Transverse colon (tissue), 4 donors: ENCODE measurements around the gene NUP205. TPM values are rescaled to one million over a fixed set of nuclear protein-coding genes. Genes with fewer than 3 reads are reported as not detected.

Experiments used
- DNase-seq: peaks from one replicate; pipeline ENCODE4 v3.0.0-alpha.2; 2019
- H3K27ac ChIP-seq, 4 donors: fragments of 200-600 bp; sonication (generic); 2 replicates each; pipeline ENCODE4 v1.5.1; 2016 to 2018; ENCODE audit warnings: inconsistent platforms in 4 of 4
- H3K27me3 ChIP-seq: fragments of 200-600 bp; sonication (generic); 2 replicates; pipeline ENCODE4 v1.5.1; 2017; ENCODE audit warnings: inconsistent platforms
- H3K36me3 ChIP-seq, 4 donors: fragments of 200-600 bp; sonication (generic); 2 replicates each; pipeline ENCODE4 v1.5.1; 2017 to 2019; ENCODE audit warnings: inconsistent platforms in 4 of 4
- H3K4me1 ChIP-seq, 4 donors: fragments of 200-600 bp; sonication (generic); 2 replicates each; pipeline ENCODE4 v1.5.1; 2017 to 2020; ENCODE audit warnings: inconsistent platforms in 4 of 4
- H3K4me3 ChIP-seq, 4 donors: fragments of 200-600 bp; sonication (generic); 1 replicate in 1 of 4; 2 replicates in 3 of 4; pipeline versions ENCODE4 v1.5.1 to v1.6.1; 2017 to 2019; ENCODE audit warnings: inconsistent platforms in 4 of 4
- H3K9me3 ChIP-seq, 2 donors: fragments of 200-600 bp; sonication (generic); 2 replicates each; pipeline ENCODE4 v1.5.1; 2017 to 2019; ENCODE audit warnings: inconsistent platforms in 2 of 2
- CTCF ChIP-seq, 5 experiments: fragments of 200-600 bp in 3 of 5; fragments of 450-650 bp in 2 of 5; sonication (generic) in 3 of 5; IDR thresholded peaks; 1 replicate in 2 of 5; 2 replicates in 3 of 5; pipeline ENCODE4 v1.5.1; 2016 to 2017; ENCODE audit warnings: antibody characterized with exemption in 5 of 5, inconsistent platforms in 3 of 5, mild to moderate bottlenecking in 2 of 5, moderate library complexity in 1 of 5
- EP300 ChIP-seq: sonication (generic); formaldehyde crosslinking; IDR thresholded peaks from one replicate; pipeline ENCODE4 v1.6.1; 2017; ENCODE audit warnings: antibody characterized with exemption, low read depth
- POLR2A ChIP-seq: fragments of 450-650 bp; IDR thresholded peaks from one replicate; pipeline ENCODE4 v1.6.1; 2016; ENCODE audit warnings: antibody characterized with exemption, mild to moderate bottlenecking, moderate library complexity
- POLR2AphosphoS5 ChIP-seq, 3 donors: sonication (generic); formaldehyde crosslinking; IDR thresholded peaks; one replicate each; pipeline ENCODE4 v1.6.1; 2016; ENCODE audit warnings: antibody characterized with exemption in 3 of 3
- WGBS, 2 donors: methylation state at CpG; one replicate each; pipeline ENCODE4 v1.1.5; 2018; ENCODE audit warnings: low coverage in 1 of 2; 5-methylcytosine and 5-hydroxymethylcytosine counted together
- in situ Hi-C, 4 donors: fragments of 200-750 bp; cut with MboI; loops; one replicate each; pipeline versions ENCODE4 v1.15.0 to v1.15.1; 2017; ENCODE audit warnings: low sequenced_read_pairs in 3 of 4, low pct_ligation_motif_present in 1 of 4, low pct_unique_long_range_greater_than_20kb in 1 of 4
- intact Hi-C: fragments of 100-400 bp; cut with DNase I; formaldehyde crosslinking; loops from one replicate; pipeline ENCODE4 v1.15.1; 2023; ENCODE audit warnings: low total_unique reads
- total RNA-seq, 4 donors: library from RNA; depleted of rRNA; stranded (reverse); fragments of >200 nt; gene quantifications; one replicate each; pipeline ENCODE4 v1.1.0, GENCODE V29; 2016

NUP205 gene
- total RNA-seq, 4 donors from 2014 or later: 23.2 to 84.5 (median 25.2) TPM

- H3K4me1 ChIP-seq: no peaks in the 10 kb centered on the region
- no peaks in the 10 kb centered on the region for H3K9me3 ChIP-seq
- TF ChIP-seq EP300 (no peak), POLR2A (no peak), CTCF (IDR thresholded peaks at IDR 0.05) (no peak), POLR2AphosphoS5 (IDR thresholded peaks at IDR 0.05) (no peak)
- H3K27me3 ChIP-seq: no peaks in the 10 kb centered on the region
- WGBS, 2 donors: 91 to 100% methylated on average over 3 of the region's 3 CpGs
- H3K27ac ChIP-seq: no peak overlapping the region
- H3K4me3 ChIP-seq: no peak overlapping the region
- intact Hi-C loops: no loop called here
- peaks cover 0 to 75% (median 32%) of the 10 kb centered on the region in 4 donors for H3K36me3 ChIP-seq
- DNase-seq: no peak
- in situ Hi-C loops: no loop called here
Measured at GRCh38 chr7:135584362-135585353, 26.9 kb downstream of the NUP205 start.

GRCh38 chr7:135597181-135597925, 39.6 kb downstream of the NUP205 start:
- TF ChIP-seq POLR2A (no peak), EP300 (no peak), POLR2AphosphoS5 (IDR thresholded peaks at IDR 0.05) (no peak), CTCF (IDR thresholded peaks at IDR 0.05) (no peak)
- no peak overlapping the region for H3K4me3 ChIP-seq
- no peak for DNase-seq
- intact Hi-C loops (no loop called here), in situ Hi-C loops (no loop called here)
- no peak overlapping the region for H3K27ac ChIP-seq
- 81 to 96% methylated on average over 2 of the region's 2 CpGs for WGBS, 2 donors
- peaks cover 0 to 3% of the 10 kb centered on the region in 2 donors for H3K9me3 ChIP-seq
- H3K27me3 ChIP-seq: no peaks in the 10 kb centered on the region
- peaks cover 0 to 60% (median 18%) of the 10 kb centered on the region in 4 donors for H3K36me3 ChIP-seq
- no peaks in the 10 kb centered on the region for H3K4me1 ChIP-seq

- in situ Hi-C loops: no loop called here
- TF ChIP-seq POLR2A: no peak
- H3K36me3 ChIP-seq: peaks cover 0 to 58% (median 16%) of the 10 kb centered on the region in 4 donors
Measured at GRCh38 chr7:135597926-135598305, 40.2 kb downstream of the NUP205 start.

GRCh38 chr7:135599471-135599870, 41.8 kb downstream of the NUP205 start:
- in situ Hi-C loops (no loop called here), intact Hi-C loops (no loop called here)
- Histone ChIP-seq H3K4me3 (no peak overlapping the region), H3K36me3 (peaks cover 0 to 43% (median 16%) of the 10 kb centered on the region in 4 donors), H3K4me1 (no peaks in the 10 kb centered on the region), H3K27ac (no peak overlapping the region), H3K9me3 (peaks cover 0 to 3% of the 10 kb centered on the region in 2 donors), H3K27me3 (no peaks in the 10 kb centered on the region)
- no peak for TF ChIP-seq POLR2AphosphoS5 (IDR thresholded peaks at IDR 0.05)
- no peak for TF ChIP-seq EP300
- TF ChIP-seq POLR2A: no peak
- TF ChIP-seq CTCF (IDR thresholded peaks at IDR 0.05): no peak
- no peak for DNase-seq

More at GRCh38 chr7:135597926-135598305, 40.2 kb downstream of the NUP205 start:
- H3K27me3 ChIP-seq: no peaks in the 10 kb centered on the region
- H3K27ac ChIP-seq: no peak overlapping the region
- H3K4me3 ChIP-seq: no peak overlapping the region
- H3K4me1 ChIP-seq: no peaks in the 10 kb centered on the region
- 87 to 93% methylated on average over 5 to 6 of the region's 6 CpGs for WGBS, 2 donors
- intact Hi-C loops: no loop called here
- no peak for DNase-seq
- H3K9me3 ChIP-seq: peaks cover 0 to 3% of the 10 kb centered on the region in 2 donors
